GM12874 (cell line): ENCODE data around the gene NES.

Experiments
- TF ChIP-seq, protein P1 (sequence below): IDR thresholded peaks from 2 replicates; pipeline ENCODE4 v1.5.1; 2011; ENCODE audit warnings: low read depth, mild to moderate bottlenecking, control low read depth, low read length, moderate library complexity; ENCODE audit not compliant: insufficient read depth

Gene NES

DNA sequence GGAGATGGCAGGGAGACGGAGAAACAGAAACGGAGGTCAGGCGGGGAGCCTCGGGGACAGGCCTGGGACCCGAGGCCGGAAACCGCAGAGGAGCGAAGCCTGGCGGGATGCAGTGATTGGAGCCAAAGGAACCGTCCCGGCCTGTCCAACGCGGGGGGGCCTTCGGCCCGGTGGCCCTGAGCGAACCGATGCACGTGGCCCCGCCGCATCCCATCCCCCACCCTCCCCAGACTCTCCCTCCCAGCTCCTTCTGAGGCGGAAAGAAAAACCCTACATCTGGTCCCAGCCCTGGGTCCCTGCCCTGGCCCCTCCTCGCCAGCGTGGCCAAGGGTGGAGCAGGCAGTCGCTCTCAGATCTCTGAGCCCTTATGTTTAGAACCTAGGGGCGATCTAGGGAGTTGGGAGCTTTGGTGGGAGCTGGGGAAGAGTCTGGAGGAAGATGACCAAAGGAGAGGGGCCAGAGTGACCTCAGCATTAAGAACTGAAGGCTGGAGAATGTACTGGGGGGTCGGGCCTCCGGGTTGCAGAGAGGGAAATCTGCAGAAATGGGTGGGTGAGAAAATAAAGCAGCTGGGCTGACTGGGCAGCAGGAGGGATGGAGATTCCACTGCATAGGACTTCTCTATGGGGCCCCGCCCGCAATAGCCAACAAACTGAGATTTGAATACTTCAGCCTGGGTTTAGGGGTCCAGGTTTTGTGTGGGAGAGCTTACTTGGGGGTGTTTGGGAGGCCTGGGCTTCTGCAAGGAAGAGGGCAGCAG lies 29.6 kb upstream of the NES start:
- TF ChIP-seq, protein P1, sequence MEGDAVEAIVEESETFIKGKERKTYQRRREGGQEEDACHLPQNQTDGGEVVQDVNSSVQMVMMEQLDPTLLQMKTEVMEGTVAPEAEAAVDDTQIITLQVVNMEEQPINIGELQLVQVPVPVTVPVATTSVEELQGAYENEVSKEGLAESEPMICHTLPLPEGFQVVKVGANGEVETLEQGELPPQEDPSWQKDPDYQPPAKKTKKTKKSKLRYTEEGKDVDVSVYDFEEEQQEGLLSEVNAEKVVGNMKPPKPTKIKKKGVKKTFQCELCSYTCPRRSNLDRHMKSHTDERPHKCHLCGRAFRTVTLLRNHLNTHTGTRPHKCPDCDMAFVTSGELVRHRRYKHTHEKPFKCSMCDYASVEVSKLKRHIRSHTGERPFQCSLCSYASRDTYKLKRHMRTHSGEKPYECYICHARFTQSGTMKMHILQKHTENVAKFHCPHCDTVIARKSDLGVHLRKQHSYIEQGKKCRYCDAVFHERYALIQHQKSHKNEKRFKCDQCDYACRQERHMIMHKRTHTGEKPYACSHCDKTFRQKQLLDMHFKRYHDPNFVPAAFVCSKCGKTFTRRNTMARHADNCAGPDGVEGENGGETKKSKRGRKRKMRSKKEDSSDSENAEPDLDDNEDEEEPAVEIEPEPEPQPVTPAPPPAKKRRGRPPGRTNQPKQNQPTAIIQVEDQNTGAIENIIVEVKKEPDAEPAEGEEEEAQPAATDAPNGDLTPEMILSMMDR = no peak

DNA sequence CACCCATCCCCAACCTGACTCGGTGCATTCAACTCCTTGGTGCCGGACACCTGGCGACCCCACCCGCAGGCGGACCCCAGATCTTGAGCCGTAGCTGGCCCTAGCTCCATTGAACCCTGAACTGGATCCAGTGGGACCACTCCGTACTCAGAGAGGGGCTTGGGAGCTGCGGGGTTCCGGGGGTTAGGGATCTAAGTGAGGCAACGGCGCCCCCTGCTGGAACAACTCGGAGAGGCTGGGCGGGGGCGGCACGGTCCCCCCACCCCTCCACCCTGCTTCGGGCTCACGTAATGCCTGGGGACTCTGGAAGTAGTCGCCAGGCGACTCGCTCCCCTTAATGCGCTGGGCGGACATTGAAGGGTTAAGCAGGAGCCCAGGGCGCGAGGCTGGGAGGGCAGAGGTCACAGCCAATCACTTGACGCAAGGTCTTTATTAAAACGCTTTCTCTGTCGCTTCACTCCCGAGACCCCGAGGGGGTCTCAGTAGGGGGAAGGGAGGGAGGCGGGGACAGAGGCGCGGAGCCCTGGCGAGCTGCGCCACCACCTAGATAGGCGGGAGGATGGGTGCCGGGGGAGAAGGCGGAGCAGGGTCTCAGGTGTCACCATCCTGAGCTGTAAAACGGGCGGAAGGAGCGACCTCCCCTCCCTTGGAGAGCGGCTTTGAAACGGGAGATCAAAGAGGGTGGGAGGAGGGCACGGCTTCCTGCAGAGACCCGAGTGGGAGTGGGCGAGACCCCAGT lies 28.9 kb upstream of the NES start:
- TF ChIP-seq, protein P1 = peak; percentile 91

DNA sequence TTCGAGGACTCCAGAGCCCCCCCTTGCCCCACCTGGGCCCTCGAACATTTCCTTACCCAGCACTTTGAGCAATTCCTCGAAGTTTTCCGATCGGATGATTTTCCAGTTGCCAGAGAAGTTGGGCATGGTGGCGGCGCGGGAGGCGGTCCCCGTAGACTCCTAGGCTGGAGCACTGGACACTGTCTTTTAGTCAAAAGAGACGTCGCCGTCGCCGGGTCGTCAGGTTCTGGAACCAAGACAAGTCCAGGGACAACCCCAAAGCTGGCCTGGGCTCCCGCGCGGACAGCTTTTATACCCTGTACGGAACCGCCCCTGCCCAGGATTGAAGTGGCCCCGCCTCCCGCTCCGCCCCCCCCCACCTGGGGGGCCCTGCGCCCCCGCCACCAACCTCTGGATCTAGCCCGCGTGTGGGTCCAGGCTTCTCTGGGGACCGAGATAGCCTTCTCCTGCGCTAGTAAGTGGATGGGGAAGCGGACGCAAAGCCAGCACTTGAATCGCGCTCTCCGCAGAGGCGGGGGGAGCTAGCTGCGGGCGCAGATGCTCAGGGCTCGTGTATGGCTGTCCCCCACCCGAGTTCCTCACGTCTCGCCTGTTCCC lies 28.2 kb upstream of the NES start, which contains the start of gene CRABP2:
CRABP2 (minus strand) TSS at position 263 of the 597 bp plus-strand sequence; CDS start at position 126, 137 bp downstream.
- TF ChIP-seq, protein P1 = no peak

DNA sequence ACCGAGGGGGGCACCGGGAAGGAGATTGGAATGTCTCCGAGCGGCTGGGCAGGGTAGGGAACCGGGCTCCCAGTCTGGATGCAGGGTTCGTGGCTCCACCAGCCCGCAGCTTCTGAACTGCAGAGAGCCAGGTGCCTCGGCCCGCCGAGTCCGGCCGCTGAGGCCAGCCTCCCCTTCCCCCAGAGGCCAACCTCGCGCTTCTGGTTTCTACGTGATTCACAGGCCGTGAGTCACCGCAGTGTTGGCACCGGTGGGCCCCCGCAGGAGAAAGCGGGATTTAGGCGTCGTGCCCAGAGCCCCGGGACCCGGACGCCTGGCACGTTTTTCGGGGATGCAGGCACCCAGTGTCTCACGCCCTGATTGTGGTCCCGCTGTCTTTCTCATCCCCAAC lies 27.7 kb upstream of the NES start:
- TF ChIP-seq, protein P1 = no peak

DNA sequence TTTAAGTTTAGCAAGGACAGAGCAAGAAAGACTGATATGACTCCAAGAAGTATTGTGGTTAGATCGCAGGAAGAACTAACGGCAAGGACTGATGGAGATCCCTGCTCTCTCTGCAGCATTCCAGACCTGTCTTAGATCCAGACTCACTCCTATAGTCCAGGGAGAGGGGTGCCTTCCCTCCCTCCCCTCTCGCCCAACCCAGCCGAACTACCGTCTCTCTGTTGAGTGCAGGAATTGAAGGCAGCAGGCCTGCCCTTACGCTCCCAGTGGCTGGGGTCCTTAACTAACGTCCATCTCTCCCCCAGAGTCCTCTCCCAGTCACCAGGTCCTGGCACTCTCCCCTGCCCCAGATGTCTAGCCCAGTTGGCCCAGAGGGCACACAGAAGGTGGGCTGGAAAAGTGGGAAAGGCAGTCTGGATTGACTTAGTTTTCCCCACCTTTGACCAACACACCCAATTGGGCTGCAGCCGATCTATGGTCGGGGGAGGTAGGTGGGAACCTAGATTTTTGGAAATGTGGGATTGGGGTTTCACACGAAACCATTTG lies 27.0 kb upstream of the NES start:
- TF ChIP-seq, protein P1 = no peak

DNA sequence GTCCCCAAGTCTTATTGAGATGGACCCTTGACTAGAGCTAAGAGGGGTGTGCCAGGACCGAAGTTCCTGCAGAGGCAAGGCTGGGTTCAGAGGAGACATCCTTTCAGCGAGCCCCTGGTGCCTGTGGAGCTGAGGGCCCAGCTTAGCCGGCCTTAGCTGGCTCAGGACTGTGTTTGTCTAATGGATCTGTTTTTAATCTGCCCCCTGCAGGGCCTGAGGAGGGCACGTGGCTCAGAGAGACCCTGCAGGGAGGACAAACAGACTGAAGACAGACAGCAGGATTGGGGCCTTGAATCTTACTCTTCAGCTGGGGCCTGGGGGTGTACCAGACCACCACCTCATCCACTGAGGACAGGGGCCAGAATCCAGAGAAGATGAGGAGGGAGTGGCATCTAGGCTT lies 26.5 kb upstream of the NES start:
- TF ChIP-seq, protein P1 = no peak

DNA sequence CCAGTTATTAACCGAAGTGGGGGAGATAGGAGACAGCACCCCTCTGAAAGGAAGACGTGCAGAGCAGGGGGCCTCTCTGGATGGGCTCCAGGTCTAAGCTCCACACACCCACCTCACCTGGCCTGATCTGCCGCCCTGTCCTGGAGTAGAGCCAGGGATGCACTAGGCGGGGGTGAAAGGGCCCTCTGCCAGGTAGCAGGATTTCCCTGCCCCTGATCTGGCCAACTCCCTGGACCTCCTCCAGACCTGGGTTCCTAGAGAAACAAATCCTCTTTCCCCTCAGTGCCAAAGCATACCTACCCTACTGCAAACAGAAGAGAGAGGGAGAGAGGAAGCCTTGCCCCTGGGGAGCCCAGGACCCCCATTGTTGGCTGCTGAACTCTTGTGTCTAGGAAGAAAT lies 26.1 kb upstream of the NES start:
- TF ChIP-seq, protein P1 = no peak
